Cardiac atrium fibroblast (primary cell): Measurements from ENCODE around the gene NSMCE3. TPM values are rescaled to one million over a fixed set of nuclear protein-coding genes. Genes with fewer than 3 reads are reported as not detected.

Experiments
- total RNA-seq: library from RNA; depleted of rRNA; stranded (reverse); fragments of >200 nt; gene quantifications from 2 replicates; pipeline ENCODE4 v1.2.3, GENCODE V29; 2015

NSMCE3 gene
- total RNA-seq: 10.4 and 10.7 TPM in 2 replicates

GRCh38 chr15:29269485-29270168 is at the start of gene NSMCE3:
NSMCE3 (minus strand) TSS chr15:29269822; CDS start chr15:29269705, 117 bp downstream.

